Liver (tissue), 9 donors: ENCODE measurements around the gene ATG9A. TPM values are rescaled to one million over a fixed set of nuclear protein-coding genes. Genes with fewer than 3 reads are reported as not detected.
"Not testable (repeated sequence)": the region's sequence is repeated elsewhere in the genome, so short reads cannot be mapped to it uniquely, and the experiment has no call there.

Source experiments
- DNase-seq: peaks from one replicate; pipeline ENCODE4 v3.0.0-alpha.2; 2017; ENCODE audit warnings: low spot score
- H3K27ac ChIP-seq, 2 donors: one replicate each; pipeline ENCODE4 v1.7.0; 2013; ENCODE audit warnings: inconsistent platforms in 2 of 2, low read length in 2 of 2, control low read depth in 1 of 2, low read depth in 1 of 2, mild to moderate bottlenecking in 1 of 2
- H3K27me3 ChIP-seq, 4 donors: one replicate each; pipeline versions ENCODE4 v1.6.1 to v1.7.0; 2013; ENCODE audit warnings: low read length in 3 of 4, inconsistent platforms in 1 of 4, mild to moderate bottlenecking in 1 of 4, moderate library complexity in 1 of 4; ENCODE audit not compliant: control insufficient read depth in 4 of 4, insufficient read depth in 4 of 4
- H3K36me3 ChIP-seq, 4 donors: one replicate each; pipeline versions ENCODE4 v1.6.1 to v1.7.0; 2013; ENCODE audit warnings: low read length in 3 of 4, mild to moderate bottlenecking in 3 of 4, low read depth in 1 of 4, moderate library complexity in 1 of 4; ENCODE audit not compliant: control insufficient read depth in 4 of 4, insufficient read depth in 3 of 4
- H3K4me1 ChIP-seq, 4 donors: one replicate each; pipeline versions ENCODE4 v1.6.1 to v1.7.0; 2013; ENCODE audit warnings: low read length in 3 of 4, mild to moderate bottlenecking in 3 of 4, moderate library complexity in 1 of 4; ENCODE audit not compliant: control insufficient read depth in 4 of 4, insufficient read depth in 4 of 4
- H3K4me3 ChIP-seq, 3 donors: one replicate each; pipeline versions ENCODE4 v1.6.1 to v1.7.0; 2013; ENCODE audit warnings: low read length in 3 of 3, control low read depth in 1 of 3, low read depth in 1 of 3, mild to moderate bottlenecking in 1 of 3
- H3K9ac ChIP-seq, 2 donors: one replicate each; pipeline ENCODE4 v1.7.0; 2013; ENCODE audit warnings: low read length in 2 of 2, mild to moderate bottlenecking in 2 of 2, moderate library complexity in 2 of 2, control low read depth in 1 of 2, low read depth in 1 of 2
- H3K9me3 ChIP-seq, 4 donors: one replicate each; pipeline versions ENCODE4 v1.6.1 to v1.7.0; 2013; ENCODE audit warnings: low read length in 3 of 4; ENCODE audit not compliant: control insufficient read depth in 4 of 4
- NR2F2 ChIP-seq: IDR thresholded peaks from 2 replicates; pipeline ENCODE4 v1.6.1; 2016; ENCODE audit warnings: antibody characterized with exemption
- RXRA ChIP-seq, 2 donors: IDR thresholded peaks; 2 replicates each; pipeline ENCODE4 v1.6.1; 2017 to 2018; ENCODE audit warnings: antibody characterized with exemption in 2 of 2, mild to moderate bottlenecking in 1 of 2
- YY1 ChIP-seq: IDR thresholded peaks from 2 replicates; pipeline ENCODE4 v1.6.1; 2016; ENCODE audit warnings: antibody characterized with exemption, mild to moderate bottlenecking
- WGBS: extraction: QIAGEN DNeasy Blood & Tissue Kit; methylation state at CpG from one replicate; pipeline ENCODE4 v1.1.7; 2013; 5-methylcytosine and 5-hydroxymethylcytosine counted together
- polyA plus RNA-seq, 2 donors: library from polyadenylated mRNA; stranded (reverse) in 1 of 2; unstranded in 1 of 2; fragments of 200-250 nt in 1 of 2; fragments of >200 nt in 1 of 2; fragmentation: Nextera tagmentation in 1 of 2; extraction: Ambion mirVana in 1 of 2; gene quantifications; one replicate each; pipeline versions ENCODE4 v1.2.1 to v1.2.3, GENCODE V29; 2013 to 2015
- total RNA-seq, 2 donors: library from RNA; depleted of rRNA; stranded (reverse); fragments of >200 nt; gene quantifications; one replicate each; pipeline ENCODE4 v1.2.3, GENCODE V29; 2014
- TF ChIP-seq, protein P1 (sequence below): IDR thresholded peaks from 2 replicates; pipeline ENCODE4 v1.6.1; 2016; ENCODE audit warnings: antibody characterized with exemption
- TF ChIP-seq, protein P2 (sequence below): IDR thresholded peaks from 2 replicates; pipeline ENCODE4 v1.6.1; 2016; ENCODE audit warnings: antibody characterized with exemption
- TF ChIP-seq, protein P3 (sequence below): fragments of 150-350 bp; IDR thresholded peaks from 2 replicates; pipeline ENCODE4 v1.5.1; 2017; ENCODE audit warnings: improper control_type of control experiment, low read depth, low read length; ENCODE audit not compliant: missing input control
- TF ChIP-seq, protein P4 (sequence below): IDR thresholded peaks from 2 replicates; pipeline ENCODE4 v1.6.1; 2016; ENCODE audit warnings: antibody characterized with exemption
- donor health status: healthy.
- donor health status: healthy.
- donor health status: healthy.
- donor health status: healthy.
- donor health status: healthy.

ATG9A gene
- total and polyA plus RNA-seq, 4 donors, result 24.3 to 68.1 (median 37.9) TPM

DNA sequence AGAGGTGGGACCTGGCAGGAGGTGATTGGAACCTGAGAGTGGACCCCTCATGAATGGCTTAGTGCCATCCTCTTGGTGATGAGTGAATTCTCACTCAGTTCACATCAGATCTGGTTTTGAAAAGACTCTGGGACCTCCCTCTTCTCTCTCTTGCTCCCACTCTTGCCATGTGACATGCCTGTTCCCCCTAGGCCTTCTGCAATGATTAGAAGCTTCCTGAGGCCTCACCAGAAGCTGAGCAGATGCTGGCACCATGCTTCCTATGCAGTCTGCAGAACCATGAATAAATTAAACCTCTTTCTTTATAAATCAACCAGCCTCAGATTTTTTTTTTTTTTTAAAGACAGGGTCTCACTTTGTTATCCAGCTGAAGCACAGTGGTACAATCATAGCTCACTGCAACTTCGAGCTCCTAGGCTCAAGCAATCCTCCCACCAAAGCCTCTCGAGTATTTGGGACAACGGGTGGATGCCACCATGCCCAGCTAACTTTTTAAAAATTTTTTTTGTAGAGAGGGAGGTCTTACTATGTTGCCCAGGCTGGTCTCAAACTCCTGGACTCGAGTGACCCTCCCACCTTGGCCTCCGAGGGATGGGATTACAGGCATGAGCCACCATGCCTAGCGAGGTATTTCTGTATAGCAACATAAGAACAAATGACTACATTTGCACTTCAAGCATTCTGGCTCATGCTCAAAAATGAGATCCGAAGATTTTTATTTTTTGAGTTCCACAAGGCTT lies 24.8 kb downstream of the ATG9A start:
- Histone ChIP-seq H3K4me3 (no peak overlapping the region), H3K27me3 (no peaks in the 10 kb centered on the region), H3K4me1 (peaks cover 3 to 26% (median 23%) of the 10 kb centered on the region in 4 donors), H3K9ac (no peak overlapping the region), H3K9me3 (no peaks in the 10 kb centered on the region), H3K27ac (no peak overlapping the region), H3K36me3 (peaks cover 0 to 6% (median 3%) of the 10 kb centered on the region in 4 donors)
- 97% methylated on average over 7 of the region's 7 CpGs for WGBS
- peak; percentile 17 for DNase-seq
- TF ChIP-seq RXRA (IDR thresholded peaks at IDR 0.05) (no peak), YY1 (no peak), NR2F2 (no peak)
- TF ChIP-seq, protein P1, sequence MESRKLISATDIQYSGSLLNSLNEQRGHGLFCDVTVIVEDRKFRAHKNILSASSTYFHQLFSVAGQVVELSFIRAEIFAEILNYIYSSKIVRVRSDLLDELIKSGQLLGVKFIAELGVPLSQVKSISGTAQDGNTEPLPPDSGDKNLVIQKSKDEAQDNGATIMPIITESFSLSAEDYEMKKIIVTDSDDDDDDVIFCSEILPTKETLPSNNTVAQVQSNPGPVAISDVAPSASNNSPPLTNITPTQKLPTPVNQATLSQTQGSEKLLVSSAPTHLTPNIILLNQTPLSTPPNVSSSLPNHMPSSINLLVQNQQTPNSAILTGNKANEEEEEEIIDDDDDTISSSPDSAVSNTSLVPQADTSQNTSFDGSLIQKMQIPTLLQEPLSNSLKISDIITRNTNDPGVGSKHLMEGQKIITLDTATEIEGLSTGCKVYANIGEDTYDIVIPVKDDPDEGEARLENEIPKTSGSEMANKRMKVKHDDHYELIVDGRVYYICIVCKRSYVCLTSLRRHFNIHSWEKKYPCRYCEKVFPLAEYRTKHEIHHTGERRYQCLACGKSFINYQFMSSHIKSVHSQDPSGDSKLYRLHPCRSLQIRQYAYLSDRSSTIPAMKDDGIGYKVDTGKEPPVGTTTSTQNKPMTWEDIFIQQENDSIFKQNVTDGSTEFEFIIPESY, result no peak

DNA sequence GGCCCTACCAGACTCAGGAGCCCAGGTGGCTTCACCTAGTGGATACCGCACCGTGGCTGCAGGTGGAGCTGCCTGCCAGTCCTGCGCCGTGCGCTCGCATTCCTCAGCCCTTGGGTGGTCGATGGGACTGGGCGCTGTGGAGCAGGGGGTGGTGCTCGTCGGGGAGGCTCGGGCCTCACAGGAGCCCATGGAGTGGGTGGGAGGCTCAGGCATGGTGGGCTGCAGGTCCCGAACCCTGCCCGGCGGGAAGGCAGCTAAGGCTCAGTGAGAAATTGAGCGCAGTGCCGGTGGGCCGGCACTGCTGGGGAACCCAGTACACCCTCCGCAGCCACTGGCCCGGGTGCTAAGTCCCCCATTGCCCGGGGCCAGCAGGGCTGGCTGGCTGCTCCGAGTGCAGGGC lies 28.1 kb downstream of the ATG9A start:
- not testable (repeated sequence) for H3K27ac ChIP-seq, H3K4me1 ChIP-seq, H3K9me3 ChIP-seq, DNase-seq, H3K36me3 ChIP-seq, H3K9ac ChIP-seq, H3K27me3 ChIP-seq, H3K4me3 ChIP-seq
- WGBS, result 93% methylated on average over 21 of the region's 21 CpGs

DNA sequence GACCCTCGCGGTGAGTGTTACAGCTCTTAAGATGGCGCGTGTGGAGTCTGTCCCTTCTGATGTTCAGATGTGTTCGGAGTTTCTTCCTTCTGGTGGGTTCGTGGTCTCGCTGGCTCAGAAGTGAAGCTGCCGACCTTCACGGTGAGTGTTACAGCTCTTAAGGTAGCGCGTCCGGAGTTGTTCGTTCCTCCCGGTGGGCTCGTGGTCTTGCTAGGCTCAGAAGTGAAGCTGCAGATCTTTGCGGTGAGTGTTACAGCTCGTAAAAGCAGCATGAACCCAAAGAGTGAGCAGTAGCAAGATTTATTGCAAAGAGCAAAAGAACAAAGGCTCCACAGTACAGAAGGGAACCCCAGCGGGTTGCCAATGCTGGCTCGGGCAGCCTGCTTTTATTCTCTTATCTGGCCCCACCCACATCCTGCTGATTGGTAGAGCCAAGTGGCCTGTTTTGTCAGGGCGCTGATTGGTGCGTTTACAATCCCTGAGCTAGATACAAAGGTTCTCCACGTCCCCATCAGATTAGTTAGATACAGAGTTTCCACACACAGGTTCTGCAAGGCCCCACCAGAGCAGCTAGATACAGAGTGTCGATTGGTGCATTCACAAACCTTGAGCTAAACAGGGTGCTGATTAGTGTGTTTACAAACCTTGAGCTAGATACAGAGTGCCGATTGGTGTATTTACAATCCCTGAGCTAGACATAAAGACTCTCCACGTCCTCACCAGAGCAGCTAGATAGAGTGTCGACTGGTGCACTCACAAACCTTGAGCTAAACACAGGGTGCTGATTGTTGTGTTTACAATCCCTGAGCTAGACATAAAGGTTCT lies 28.7 kb downstream of the ATG9A start:
- not testable (repeated sequence) for H3K9me3 ChIP-seq, H3K9ac ChIP-seq, H3K4me1 ChIP-seq, H3K36me3 ChIP-seq, H3K27ac ChIP-seq, DNase-seq, H3K4me3 ChIP-seq, H3K27me3 ChIP-seq
- 86% methylated on average over 25 of the region's 26 CpGs for WGBS

DNA sequence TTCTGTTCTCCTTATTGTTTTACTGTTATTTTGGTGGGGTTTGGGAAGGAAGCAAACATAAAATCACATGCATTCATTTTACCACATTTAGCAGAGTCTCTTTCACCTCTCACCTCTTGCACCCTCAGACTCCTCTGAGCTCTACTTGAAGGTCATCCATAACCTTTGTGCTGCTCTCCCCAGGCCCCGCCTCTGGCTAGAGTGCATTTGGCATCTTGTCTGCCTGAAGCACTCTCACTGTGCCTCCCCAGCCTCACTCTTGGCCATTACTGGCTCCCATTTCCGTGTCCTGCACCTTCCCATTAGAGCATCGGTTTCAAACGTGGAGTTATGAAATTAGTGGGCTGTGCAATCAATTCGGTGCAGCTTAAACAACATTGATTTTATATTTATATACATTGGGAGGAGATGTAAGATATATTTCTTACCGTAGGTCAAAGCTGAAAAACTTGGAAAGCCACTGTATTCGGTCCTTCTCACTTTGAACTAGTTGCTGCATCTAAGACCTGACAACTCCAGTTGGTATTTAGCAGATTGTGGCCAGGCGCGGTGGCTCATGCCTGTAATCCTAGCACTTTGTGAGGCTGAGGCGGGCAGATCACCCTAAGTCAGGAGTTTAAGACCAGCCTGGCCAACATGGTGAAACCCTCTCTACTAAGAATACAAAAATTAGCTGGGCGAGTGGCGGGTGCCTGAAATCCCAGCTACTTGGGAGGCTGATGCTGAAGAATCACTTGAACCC lies 29.8 kb downstream of the ATG9A start:
- no peak for DNase-seq
- TF ChIP-seq, protein P2, sequence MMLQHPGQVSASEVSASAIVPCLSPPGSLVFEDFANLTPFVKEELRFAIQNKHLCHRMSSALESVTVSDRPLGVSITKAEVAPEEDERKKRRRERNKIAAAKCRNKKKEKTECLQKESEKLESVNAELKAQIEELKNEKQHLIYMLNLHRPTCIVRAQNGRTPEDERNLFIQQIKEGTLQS, result no peak
- TF ChIP-seq, protein P3, sequence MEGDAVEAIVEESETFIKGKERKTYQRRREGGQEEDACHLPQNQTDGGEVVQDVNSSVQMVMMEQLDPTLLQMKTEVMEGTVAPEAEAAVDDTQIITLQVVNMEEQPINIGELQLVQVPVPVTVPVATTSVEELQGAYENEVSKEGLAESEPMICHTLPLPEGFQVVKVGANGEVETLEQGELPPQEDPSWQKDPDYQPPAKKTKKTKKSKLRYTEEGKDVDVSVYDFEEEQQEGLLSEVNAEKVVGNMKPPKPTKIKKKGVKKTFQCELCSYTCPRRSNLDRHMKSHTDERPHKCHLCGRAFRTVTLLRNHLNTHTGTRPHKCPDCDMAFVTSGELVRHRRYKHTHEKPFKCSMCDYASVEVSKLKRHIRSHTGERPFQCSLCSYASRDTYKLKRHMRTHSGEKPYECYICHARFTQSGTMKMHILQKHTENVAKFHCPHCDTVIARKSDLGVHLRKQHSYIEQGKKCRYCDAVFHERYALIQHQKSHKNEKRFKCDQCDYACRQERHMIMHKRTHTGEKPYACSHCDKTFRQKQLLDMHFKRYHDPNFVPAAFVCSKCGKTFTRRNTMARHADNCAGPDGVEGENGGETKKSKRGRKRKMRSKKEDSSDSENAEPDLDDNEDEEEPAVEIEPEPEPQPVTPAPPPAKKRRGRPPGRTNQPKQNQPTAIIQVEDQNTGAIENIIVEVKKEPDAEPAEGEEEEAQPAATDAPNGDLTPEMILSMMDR, result no peak
- TF ChIP-seq, protein P4, sequence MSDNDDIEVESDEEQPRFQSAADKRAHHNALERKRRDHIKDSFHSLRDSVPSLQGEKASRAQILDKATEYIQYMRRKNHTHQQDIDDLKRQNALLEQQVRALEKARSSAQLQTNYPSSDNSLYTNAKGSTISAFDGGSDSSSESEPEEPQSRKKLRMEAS, result no peak
- WGBS, result 90% methylated on average over 12 of the region's 12 CpGs
- Histone ChIP-seq H3K9ac (no peak overlapping the region), H3K27me3 (no peaks in the 10 kb centered on the region), H3K4me3 (no peak overlapping the region), H3K4me1 (no peaks in the 10 kb centered on the region), H3K27ac (no peak overlapping the region), H3K9me3 (no peaks in the 10 kb centered on the region), H3K36me3 (no peaks in the 10 kb centered on the region)
